ENCODE data around the gene RFLNA. TPM values are rescaled to one million over a fixed set of nuclear protein-coding genes. Genes with fewer than 3 reads are reported as not detected.
A peak's percentile ranks its signal among the peaks of the same experiment; 100 is the strongest.
"Not testable (repeated sequence)": the region's sequence is repeated elsewhere in the genome, so short reads cannot be mapped to it uniquely, and the experiment has no call there.

RFLNA gene
- total and polyA plus RNA-seq, 2 donors (not counting 1 experiment from before 2014, with no cell fraction given): 0.03 TPM; not detected in 1

GRCh38 chr12:124299628-124300388 lies 4.9 kb downstream of the RFLNA start:
- H3K27me3 ChIP-seq (ENCODE audit: control insufficient read depth, insufficient read depth, low read length): peaks cover 14% of the 10 kb centered on the region
- DNase-seq (ENCODE audit: low read depth in 2 of 2): peak in 1 of 2 donors; percentile 23
- no peaks in the 10 kb centered on the region for H4K20me1 ChIP-seq (ENCODE audit: control insufficient read depth, extremely low read depth, insufficient read depth, low read length)
- H3K79me2 ChIP-seq (ENCODE audit: control insufficient read depth, insufficient read depth, low read length): no peaks in the 10 kb centered on the region
- no peaks in the 10 kb centered on the region for H3K4me1 ChIP-seq (ENCODE audit: control insufficient read depth, extremely low read depth, insufficient read depth, low read length)
- no peak for TF ChIP-seq CTCF (conservative IDR thresholded peaks at IDR 0.05 in 1 of 2, IDR thresholded peaks at IDR 0.05 in 1 of 2; ENCODE audit: low read depth in 1 of 2, low read length in 2 of 2)
- H3K4me2 ChIP-seq (ENCODE audit: extremely low read depth, insufficient read depth, low read length): no peak overlapping the region
- H3K9ac ChIP-seq (ENCODE audit: insufficient read depth, low read length): no peak overlapping the region
- no peak overlapping the region for H3K4me3 ChIP-seq (replicated peaks in 1 of 4; ENCODE audit: control extremely low read depth in 1 of 4, insufficient read depth in 1 of 4, low read depth in 3 of 4, low read length in 4 of 4)
- no peak overlapping the region for H3K27ac ChIP-seq (ENCODE audit: insufficient read depth, low read length)
- no peak overlapping the region for H2AFZ ChIP-seq (ENCODE audit: low read length)
- H3K36me3 ChIP-seq (ENCODE audit: control insufficient read depth, insufficient read depth, low read length): no peaks in the 10 kb centered on the region
- no peaks in the 10 kb centered on the region for H3K9me3 ChIP-seq (ENCODE audit: control insufficient read depth, insufficient read depth, low read depth, low read length)

GRCh38 chr12:124300657-124301056 lies 5.8 kb downstream of the RFLNA start:
- not testable (repeated sequence) for H3K79me2 ChIP-seq (ENCODE audit: control insufficient read depth, insufficient read depth, low read length); H3K27ac ChIP-seq (ENCODE audit: insufficient read depth, low read length); H4K20me1 ChIP-seq (ENCODE audit: control insufficient read depth, extremely low read depth, insufficient read depth, low read length); H3K9me3 ChIP-seq (ENCODE audit: control insufficient read depth, insufficient read depth, low read depth, low read length); H2AFZ ChIP-seq (ENCODE audit: low read length); H3K4me3 ChIP-seq (replicated peaks in 1 of 4; ENCODE audit: control extremely low read depth in 1 of 4, insufficient read depth in 1 of 4, low read depth in 3 of 4, low read length in 4 of 4); H3K4me2 ChIP-seq (ENCODE audit: extremely low read depth, insufficient read depth, low read length); H3K36me3 ChIP-seq (ENCODE audit: control insufficient read depth, insufficient read depth, low read length); DNase-seq (ENCODE audit: low read depth in 2 of 2); H3K9ac ChIP-seq (ENCODE audit: insufficient read depth, low read length); H3K4me1 ChIP-seq (ENCODE audit: control insufficient read depth, extremely low read depth, insufficient read depth, low read length)
- H3K27me3 ChIP-seq (ENCODE audit: control insufficient read depth, insufficient read depth, low read length): peaks cover 13% of the 10 kb centered on the region

- Histone ChIP-seq H3K4me3 (replicated peaks in 1 of 4; ENCODE audit: control extremely low read depth in 1 of 4, insufficient read depth in 1 of 4, low read depth in 3 of 4, low read length in 4 of 4) (no peak overlapping the region), H3K79me2 (ENCODE audit: control insufficient read depth, insufficient read depth, low read length) (no peaks in the 10 kb centered on the region), H3K4me2 (ENCODE audit: extremely low read depth, insufficient read depth, low read length) (no peak overlapping the region), H3K36me3 (ENCODE audit: control insufficient read depth, insufficient read depth, low read length) (no peaks in the 10 kb centered on the region), H3K27ac (ENCODE audit: insufficient read depth, low read length) (no peak overlapping the region), H4K20me1 (ENCODE audit: control insufficient read depth, extremely low read depth, insufficient read depth, low read length) (no peaks in the 10 kb centered on the region), H3K9me3 (ENCODE audit: control insufficient read depth, insufficient read depth, low read depth, low read length) (no peaks in the 10 kb centered on the region), H3K4me1 (ENCODE audit: control insufficient read depth, extremely low read depth, insufficient read depth, low read length) (no peaks in the 10 kb centered on the region), H3K27me3 (ENCODE audit: control insufficient read depth, insufficient read depth, low read length) (peaks cover 10% of the 10 kb centered on the region), H2AFZ (ENCODE audit: low read length) (no peak overlapping the region), H3K9ac (ENCODE audit: insufficient read depth, low read length) (no peak overlapping the region)
- no peak for DNase-seq (ENCODE audit: low read depth in 2 of 2)
- TF ChIP-seq EZH2 (IDR thresholded peaks at IDR 0.05; ENCODE audit: low read length, missing control alignments) (no peak), CTCF (conservative IDR thresholded peaks at IDR 0.05 in 1 of 2, IDR thresholded peaks at IDR 0.05 in 1 of 2; ENCODE audit: low read depth in 1 of 2, low read length in 2 of 2) (no peak)
These were observed 6.3 kb downstream of the RFLNA start for GRCh38 chr12:124301084-124301654.
